Right cardiac atrium (tissue), 5 donors: ENCODE results near the gene HMGN1. TPM values are rescaled to one million over a fixed set of nuclear protein-coding genes. Genes with fewer than 3 reads are reported as not detected.
A peak's percentile ranks its signal among the peaks of the same experiment; 100 is the strongest.

Source experiments
- ATAC-seq, 2 donors: fragments of 200-7000 bp; cut with Tn5 transposase; one replicate each; pipeline versions ENCODE4 v1.8.0 to v1.9.1; 2020; ENCODE audit warnings: moderate library complexity in 2 of 2, mild to moderate bottlenecking in 1 of 2
- DNase-seq, 3 donors: peaks; one replicate each; pipeline ENCODE4 v3.0.0-alpha.2; 2020
- H3K27ac ChIP-seq: one replicate; pipeline ENCODE4 v1.5.1; 2013; ENCODE audit warnings: mild to moderate bottlenecking, low read length, control low read depth, moderate library complexity
- H3K27me3 ChIP-seq: one replicate; pipeline ENCODE4 v1.6.1; 2013; ENCODE audit not compliant: control insufficient read depth, insufficient read depth
- H3K4me1 ChIP-seq: one replicate; pipeline ENCODE4 v1.6.1; 2013; ENCODE audit warnings: low read length; ENCODE audit not compliant: control insufficient read depth, insufficient read depth
- H3K4me3 ChIP-seq: one replicate; pipeline ENCODE4 v1.5.1; 2013; ENCODE audit warnings: low read length, control low read depth
- H3K9me3 ChIP-seq: one replicate; pipeline ENCODE4 v1.6.1; 2013; ENCODE audit warnings: low read length; ENCODE audit not compliant: control insufficient read depth
- WGBS: extraction: QIAGEN DNeasy Blood & Tissue Kit; methylation state at CpG from one replicate; pipeline ENCODE4 v1.1.7; 2013; 5-methylcytosine and 5-hydroxymethylcytosine counted together
- intact Hi-C, 4 donors: fragments of 100-400 bp; cut with DNase I; formaldehyde crosslinking; loops; one replicate each; pipeline versions ENCODE4 v1.11.0 to v1.14.0; 2022 to 2023
- polyA plus RNA-seq: library from polyadenylated mRNA; stranded (reverse); fragments of 200-250 nt; gene quantifications from one replicate; pipeline ENCODE4 v1.2.3, GENCODE V29; 2013
- total RNA-seq, 4 donors: library from RNA; stranded (reverse); fragmentation: NEBNext Ultra II Directional; extraction: Animal tissue kit (Norgen Biotek cat#: 25700); gene quantifications; one replicate each; pipeline ENCODE4 v1.2.1, GENCODE V29; 2021
- donor health status: healthy with polysubstance abuse.
- donor health status: DM: no; HTN: yes; CAD: no.
- donor health status: DM: no; HTN: no; CAD: no.
- donor health status: DM: no; HTN: yes; CAD: no; lungs with severe emphysema.
- donor health status: DM: yes; HTN: yes; CAD: no.

The HMGN1 gene
- total and polyA plus RNA-seq, 5 donors: 50.7 to 84.6 (median 78.2) TPM

- intact Hi-C loops: no loop called here
- 91% methylated on average over 2 of the region's 2 CpGs for WGBS
- Histone ChIP-seq H3K4me1 (peaks cover 2% of the 10 kb centered on the region), H3K9me3 (no peaks in the 10 kb centered on the region), H3K27me3 (no peaks in the 10 kb centered on the region), H3K4me3 (no peak overlapping the region), H3K27ac (no peak overlapping the region)
- no peak for DNase-seq
- no peak for ATAC-seq
These were observed 18.9 kb upstream of the HMGN1 start for GRCh38 chr21:39367783-39368182.

GRCh38 chr21:39366563-39366962, 17.7 kb upstream of the HMGN1 start:
- Histone ChIP-seq H3K27ac (no peak overlapping the region), H3K27me3 (no peaks in the 10 kb centered on the region), H3K4me3 (no peak overlapping the region), H3K4me1 (peaks cover 2% of the 10 kb centered on the region), H3K9me3 (no peaks in the 10 kb centered on the region)
- DNase-seq (no peak), ATAC-seq (no peak)
- 95% methylated on average over 4 of the region's 4 CpGs for WGBS
- intact Hi-C loops: no loop called here

- intact Hi-C loops: no loop called here
- Histone ChIP-seq H3K4me3 (no peak overlapping the region), H3K4me1 (no peaks in the 10 kb centered on the region), H3K9me3 (no peaks in the 10 kb centered on the region), H3K27me3 (no peaks in the 10 kb centered on the region), H3K27ac (no peak overlapping the region)
- ATAC-seq (no peak), DNase-seq (no peak)
- 95% methylated on average over 4 of the region's 4 CpGs for WGBS
These were observed 16.1 kb upstream of the HMGN1 start for GRCh38 chr21:39364949-39365348.

- Histone ChIP-seq H3K4me1 (no peaks in the 10 kb centered on the region), H3K27ac (no peak overlapping the region), H3K4me3 (no peak overlapping the region), H3K27me3 (no peaks in the 10 kb centered on the region), H3K9me3 (no peaks in the 10 kb centered on the region)
- DNase-seq: no peak
- no peak for ATAC-seq
- WGBS: 79% methylated on average over 6 of the region's 6 CpGs
- intact Hi-C loops: no loop called here
These were observed 15.0 kb upstream of the HMGN1 start for GRCh38 chr21:39363607-39364555.

- DNase-seq (no peak), ATAC-seq (no peak)
- Histone ChIP-seq H3K4me1 (no peaks in the 10 kb centered on the region), H3K27me3 (no peaks in the 10 kb centered on the region), H3K4me3 (no peak overlapping the region), H3K27ac (no peak overlapping the region), H3K9me3 (no peaks in the 10 kb centered on the region)
- intact Hi-C loops: no loop called here
- WGBS: 94% methylated on average over 3 of the region's 3 CpGs
These were observed 13.8 kb upstream of the HMGN1 start for GRCh38 chr21:39362733-39363132.

- 75% methylated on average over 4 of the region's 4 CpGs for WGBS
- H3K27ac ChIP-seq: no peak overlapping the region
- intact Hi-C loops: no loop called here
- ATAC-seq (no peak), DNase-seq (no peak)
- H3K27me3 ChIP-seq: no peaks in the 10 kb centered on the region
- no peaks in the 10 kb centered on the region for H3K4me1 ChIP-seq
- no peak overlapping the region for H3K4me3 ChIP-seq
- H3K9me3 ChIP-seq: no peaks in the 10 kb centered on the region
These were observed 10.5 kb upstream of the HMGN1 start for GRCh38 chr21:39359382-39359781.

- intact Hi-C loops: loop anchor here in 1 of 4 donors (5.0 kb wide), 1 partner anchor 34 kb away; no protein-coding TSS in a partner anchor
- no peak for ATAC-seq
- WGBS: 78% methylated on average over 3 of the region's 3 CpGs
These were observed 4.4 kb upstream of the HMGN1 start for GRCh38 chr21:39353295-39353694.

GRCh38 chr21:39350094-39351005, 1.5 kb upstream of the HMGN1 start:
- Histone ChIP-seq H3K4me3 (peak overlapping the region; percentile 89), H3K4me1 (peaks cover 3% of the 10 kb centered on the region), H3K9me3 (no peaks in the 10 kb centered on the region), H3K27me3 (no peaks in the 10 kb centered on the region), H3K27ac (peak overlapping the region; percentile 85)
- DNase-seq: no peak
- 63% methylated on average over 19 of the region's 19 CpGs for WGBS
- no peak for ATAC-seq
- intact Hi-C loops: loop anchor here in 1 of 4 donors (5.0 kb wide), 1 partner anchor 37 kb away; no protein-coding TSS in a partner anchor

More at GRCh38 chr21:39353295-39353694, 4.4 kb upstream of the HMGN1 start:
- no peak overlapping the region for H3K4me3 ChIP-seq
- DNase-seq: no peak
- H3K4me1 ChIP-seq: peaks cover 3% of the 10 kb centered on the region
- no peak overlapping the region for H3K27ac ChIP-seq
- no peaks in the 10 kb centered on the region for H3K27me3 ChIP-seq
- H3K9me3 ChIP-seq: no peaks in the 10 kb centered on the region

GRCh38 chr21:39349211-39350093, 564 bp upstream of the HMGN1 start:
- Histone ChIP-seq H3K4me3 (peak overlapping the region; percentile 89), H3K27ac (peak overlapping the region; percentile 85), H3K27me3 (no peaks in the 10 kb centered on the region), H3K4me1 (peaks cover 3% of the 10 kb centered on the region), H3K9me3 (no peaks in the 10 kb centered on the region)
- DNase-seq (peak; percentile 97 to 98 (median 98)), ATAC-seq (peak; percentile 97)
- WGBS: 11% methylated on average over 46 of the region's 56 CpGs
- intact Hi-C loops: loop anchor here in 2 of 4 donors (5.0 kb wide), 2 partner anchors 37 to 38 kb away; partner anchors contain the start of gene BRWD1 (in 2 of the 2)

GRCh38 chr21:39348040-39348354, 891 bp downstream of the HMGN1 start:
- no peaks in the 10 kb centered on the region for H3K9me3 ChIP-seq
- H3K4me1 ChIP-seq: peaks cover 3% of the 10 kb centered on the region
- no peak for DNase-seq
- ATAC-seq: no peak
- intact Hi-C loops: loop anchor here in 2 of 4 donors (5.0 kb wide), 1 partner anchor 36 kb away; the partner anchor contains the start of gene BRWD1 (in 2 of the 2)
- H3K27me3 ChIP-seq: no peaks in the 10 kb centered on the region
- WGBS: under 1% methylated on average over 11 of the region's 11 CpGs
- peak overlapping the region; percentile 84 for H3K27ac ChIP-seq
- peak overlapping the region; percentile 89 for H3K4me3 ChIP-seq
